ENCODE data around the gene TMEM185B.

TMEM185B gene

DNA sequence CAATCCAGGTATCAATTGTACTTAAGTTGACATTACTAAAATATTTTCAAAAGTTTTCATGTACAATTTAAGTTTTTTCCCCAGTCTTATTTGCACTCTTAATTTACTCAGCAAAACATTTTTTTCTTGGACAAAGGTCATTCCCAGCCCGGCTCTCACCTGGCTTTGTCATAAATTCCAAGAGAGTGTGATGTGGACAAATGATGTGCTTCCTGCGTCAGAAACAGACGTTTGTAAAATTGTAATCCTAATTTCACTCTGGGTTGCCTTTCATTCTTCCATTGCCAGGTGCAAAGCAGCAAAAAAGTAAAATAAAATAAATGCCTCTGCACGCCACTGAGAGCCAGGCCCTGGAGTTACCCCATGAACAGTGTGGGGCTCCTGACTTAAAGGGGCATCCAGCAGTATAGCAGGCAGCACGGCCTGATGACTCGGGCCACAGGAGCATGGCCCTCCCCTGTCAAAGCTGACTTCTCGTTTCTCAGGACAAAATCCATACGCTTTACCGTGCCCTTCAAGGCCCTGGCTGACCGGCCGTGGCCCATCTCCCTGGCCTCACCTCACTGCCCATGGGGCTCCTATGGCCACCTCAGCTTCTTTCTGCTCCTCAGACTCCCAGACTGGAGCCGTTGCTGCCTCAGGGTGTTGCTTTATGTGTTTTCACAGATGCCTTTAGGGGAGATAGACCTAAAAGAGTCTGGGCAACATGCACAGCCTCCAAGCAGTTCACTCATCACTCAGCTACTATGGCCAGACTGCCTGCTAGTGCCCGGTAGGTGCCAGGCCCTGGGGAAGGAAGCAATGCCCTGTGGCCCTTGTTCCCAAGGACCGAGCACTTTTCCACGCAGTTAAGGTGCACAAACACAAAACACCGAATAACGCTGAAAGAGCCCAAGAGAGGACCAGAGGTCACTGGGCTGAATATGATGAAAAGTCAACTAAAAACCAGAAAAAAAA lies 7.6 kb upstream of the TMEM185B start:
- no peak for DNase-seq

GRCh38 chr2:120229341-120229740 lies 6.1 kb upstream of the TMEM185B start:
- DNase-seq: no peak

DNA sequence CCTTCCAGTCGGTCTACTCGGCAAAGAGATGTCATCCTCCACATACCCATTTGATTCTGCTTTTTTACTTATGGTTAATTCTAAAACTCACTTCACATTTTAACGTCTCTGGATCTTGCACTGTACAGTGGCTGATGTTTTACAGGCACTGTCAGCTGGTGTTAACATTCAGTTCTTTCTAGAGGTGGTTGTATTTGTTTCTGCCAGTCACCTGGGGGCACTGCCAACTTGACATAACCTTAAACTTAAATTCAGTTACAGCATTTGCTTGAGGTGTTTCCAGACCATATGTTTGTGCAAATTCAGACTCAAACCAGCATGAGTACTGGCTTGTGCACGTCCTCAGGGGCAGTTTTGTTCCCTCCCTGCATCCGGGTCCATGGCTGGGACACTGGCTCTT lies 5.3 kb upstream of the TMEM185B start:
- no peak for DNase-seq

DNA sequence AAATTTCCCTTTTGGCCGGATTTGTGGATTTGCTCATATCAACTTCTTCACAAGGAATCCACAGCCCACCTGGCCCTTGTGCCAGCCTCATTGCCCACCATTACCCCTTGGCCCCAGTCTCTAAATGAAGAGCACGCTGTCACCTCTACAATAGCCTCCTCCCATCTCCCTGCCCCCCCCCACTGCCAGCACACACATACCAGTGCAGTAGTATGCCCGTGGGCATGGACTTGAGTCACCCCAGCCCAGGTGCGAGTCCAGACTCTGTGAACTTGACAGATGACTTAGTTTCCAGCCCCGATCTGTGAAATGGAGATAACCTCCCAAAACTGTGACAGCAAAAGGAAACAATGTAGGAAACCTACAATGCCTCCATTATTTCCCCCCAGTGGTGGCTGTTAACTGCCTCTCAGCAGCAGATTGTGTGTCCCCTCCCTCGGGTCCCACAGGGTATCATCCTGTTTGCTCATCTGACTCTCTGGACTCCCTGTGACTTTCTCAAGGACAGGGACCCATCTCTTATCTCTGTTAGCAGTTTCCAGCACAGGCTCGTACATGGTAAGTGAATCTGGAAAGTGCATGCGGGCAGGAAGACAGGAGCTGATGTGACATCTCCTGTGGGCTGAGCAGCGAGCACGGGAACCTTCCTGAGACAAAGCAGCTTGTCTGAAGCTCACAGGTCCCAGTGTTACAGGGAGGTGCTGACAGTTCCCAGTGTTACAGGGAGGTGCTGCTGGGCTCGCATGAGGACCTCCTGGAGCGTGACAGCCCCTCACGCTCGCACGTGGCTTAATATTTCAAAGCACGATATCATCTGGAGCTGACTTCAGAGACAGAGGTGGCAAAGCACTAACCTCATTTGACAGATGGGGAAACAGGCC lies 4.2 kb upstream of the TMEM185B start:
- no peak for DNase-seq

DNA sequence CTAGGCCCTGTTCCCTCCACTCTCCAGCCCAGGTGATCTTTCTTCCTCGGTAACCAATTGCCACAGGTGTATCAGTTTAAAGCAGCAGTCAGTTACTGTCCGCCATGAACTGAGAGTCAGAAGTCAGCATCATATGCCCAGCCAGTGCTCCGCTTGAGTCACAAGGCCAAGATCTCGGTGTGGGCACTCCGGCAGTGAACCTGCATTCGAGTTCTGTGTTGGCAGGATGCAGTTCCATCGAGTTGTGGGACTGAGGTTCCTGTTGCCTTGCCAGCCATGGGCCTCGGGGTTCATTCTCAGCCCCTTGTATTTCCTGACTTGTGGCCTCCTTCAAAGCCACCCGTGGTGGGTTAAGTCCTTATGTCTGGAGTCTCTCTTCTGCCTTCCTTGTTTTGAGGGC lies 3.1 kb upstream of the TMEM185B start:
- no peak for DNase-seq

GRCh38 chr2:120225549-120226065 lies 2.4 kb upstream of the TMEM185B start:
- no peak for DNase-seq

- no peak for DNase-seq
Observed at GRCh38 chr2:120224735-120225548, 1.7 kb upstream of the TMEM185B start.

GRCh38 chr2:120224256-120224655 lies 1.1 kb upstream of the TMEM185B start:
- no peak for DNase-seq

- no peak for DNase-seq
Observed at GRCh38 chr2:120222186-120223033, 790 bp downstream of the TMEM185B start.

- DNase-seq: no peak
Observed at GRCh38 chr2:120221616-120222015, 1.6 kb downstream of the TMEM185B start.

- DNase-seq: no peak
Observed at GRCh38 chr2:120220756-120221155, 2.4 kb downstream of the TMEM185B start.

DNA sequence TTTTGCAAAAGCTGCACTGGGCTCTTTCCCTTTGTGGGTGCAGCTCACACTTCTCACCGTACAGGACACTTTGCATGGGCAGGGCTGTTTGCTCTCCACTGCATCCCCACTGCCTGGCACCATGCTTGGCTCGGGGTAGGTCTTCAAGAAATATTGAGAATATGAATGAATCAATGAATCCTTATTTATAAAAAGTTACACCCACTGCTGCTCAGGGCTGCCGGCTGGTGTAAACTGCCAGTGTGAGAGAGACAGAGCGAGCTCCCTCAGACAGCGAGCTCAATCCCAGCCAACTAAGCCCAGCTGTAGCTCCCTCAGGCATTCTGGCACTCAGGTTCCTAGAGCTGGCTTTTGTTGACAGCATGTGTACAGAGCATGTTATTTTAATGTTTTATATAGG lies 3.4 kb downstream of the TMEM185B start:
- DNase-seq: no peak

- no peak for DNase-seq
Observed at GRCh38 chr2:120219291-120219690, 3.9 kb downstream of the TMEM185B start.

GRCh38 chr2:120218181-120218580 lies 5.0 kb downstream of the TMEM185B start:
- DNase-seq: no peak

DNA sequence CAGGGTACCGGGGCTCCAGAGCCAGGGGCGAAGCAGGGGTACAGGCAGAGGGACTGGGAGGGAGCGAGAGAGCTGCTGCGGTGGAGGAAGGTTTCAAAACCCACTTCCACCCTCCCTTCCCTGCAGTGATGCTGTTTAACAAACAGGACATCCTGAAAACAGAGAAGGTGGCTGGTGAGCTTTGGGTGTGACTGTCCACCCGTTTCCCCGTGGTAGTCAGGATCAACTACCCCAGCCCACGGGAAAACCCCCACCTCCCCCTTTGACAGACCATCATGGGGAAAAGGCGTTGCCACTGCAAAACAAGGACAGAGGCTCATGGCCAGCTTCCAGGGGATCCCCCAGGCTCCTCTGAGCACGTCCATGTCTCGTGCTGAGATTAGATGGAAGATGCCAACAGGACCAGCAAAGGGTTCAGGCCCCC lies 12.9 kb downstream of the TMEM185B start:
- DNase-seq: no peak

- DNase-seq: no peak
Observed at GRCh38 chr2:120209427-120210269, 13.6 kb downstream of the TMEM185B start.

DNA sequence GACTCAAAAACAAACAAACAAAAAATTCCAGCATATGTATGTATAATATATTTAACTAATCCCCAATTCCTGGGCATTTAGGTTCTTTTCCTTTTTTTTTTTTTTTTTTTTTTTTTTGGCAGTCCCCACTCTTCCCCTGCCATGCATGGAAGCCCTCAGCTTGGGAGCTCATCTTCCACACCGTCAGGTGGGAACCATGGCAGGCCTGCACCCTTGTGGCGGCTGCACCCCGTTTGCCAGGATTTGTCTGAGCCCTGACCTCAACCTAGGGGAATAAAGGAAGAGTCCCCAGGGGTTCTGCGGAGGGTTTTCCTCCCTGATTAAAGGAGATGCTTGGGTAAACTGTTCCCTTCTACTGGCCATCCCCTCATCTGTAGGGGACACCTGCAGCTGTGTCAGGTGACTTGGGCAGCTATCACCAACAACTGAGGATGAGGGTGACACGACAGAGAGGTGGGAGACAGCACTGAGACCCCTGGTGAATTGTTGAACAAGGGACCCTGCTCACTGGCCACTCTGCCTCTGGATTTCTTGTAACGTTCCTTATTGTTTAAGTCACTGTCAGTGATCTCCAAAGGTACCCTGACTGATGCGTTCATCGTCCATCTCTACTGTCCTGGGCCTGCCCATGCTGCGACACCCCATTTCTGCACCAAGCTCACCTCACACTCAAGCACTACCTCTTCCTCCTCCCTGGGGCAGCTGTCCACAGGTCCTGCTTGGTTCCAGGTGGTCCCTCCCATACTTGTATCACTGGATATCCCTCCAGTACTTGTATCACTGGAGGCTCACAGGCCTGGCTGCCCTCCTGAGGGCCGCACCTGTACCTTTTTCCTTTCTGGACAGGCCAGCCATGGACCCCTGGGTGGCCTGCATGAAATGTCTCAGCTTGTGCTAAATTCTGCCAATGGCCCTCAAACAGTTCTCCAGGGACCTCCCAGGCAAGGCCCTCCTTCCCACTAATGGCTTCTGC lies 14.5 kb downstream of the TMEM185B start:
- no peak for DNase-seq

DNA sequence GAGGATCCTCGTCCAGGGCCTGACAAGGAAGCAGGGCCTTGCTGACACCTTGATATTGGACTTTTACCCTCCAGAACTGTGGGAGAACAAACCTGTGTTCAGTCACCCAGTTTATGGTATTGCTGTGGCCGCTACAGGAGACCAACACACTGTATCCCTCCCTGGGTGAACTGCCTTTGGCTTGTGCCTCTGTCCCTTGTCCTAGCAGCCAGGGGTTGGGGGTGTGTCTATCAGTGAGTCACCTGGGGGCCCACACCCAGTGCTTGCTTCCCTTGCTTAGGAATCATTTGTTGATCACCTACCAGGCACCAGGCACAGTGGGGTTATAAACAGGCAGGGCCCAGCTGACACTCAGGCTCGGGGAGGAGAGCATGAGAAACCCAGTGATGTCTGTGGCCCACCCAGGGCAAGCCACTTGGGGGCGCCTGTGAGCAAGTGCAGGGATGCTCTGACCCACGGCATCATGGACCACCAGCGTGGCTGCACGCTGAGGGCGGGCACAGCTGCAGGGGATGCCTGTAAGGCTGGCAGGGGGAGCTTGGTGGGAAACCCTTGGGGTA lies 17.1 kb downstream of the TMEM185B start:
- no peak for DNase-seq
